Activated effector memory CD4-positive, alpha-beta T cell treated with Interleukin-2 at 50 U/mL for 16 hours (primary cell): ENCODE measurements around the gene TRIM47.
"Not testable (repeated sequence)": the region's sequence is repeated elsewhere in the genome, so short reads cannot be mapped to it uniquely, and the experiment has no call there.

Experiments used
- DNase-seq: peaks from one replicate; pipeline ENCODE4 v3.0.0-alpha.2; 2020

The TRIM47 gene

DNA sequence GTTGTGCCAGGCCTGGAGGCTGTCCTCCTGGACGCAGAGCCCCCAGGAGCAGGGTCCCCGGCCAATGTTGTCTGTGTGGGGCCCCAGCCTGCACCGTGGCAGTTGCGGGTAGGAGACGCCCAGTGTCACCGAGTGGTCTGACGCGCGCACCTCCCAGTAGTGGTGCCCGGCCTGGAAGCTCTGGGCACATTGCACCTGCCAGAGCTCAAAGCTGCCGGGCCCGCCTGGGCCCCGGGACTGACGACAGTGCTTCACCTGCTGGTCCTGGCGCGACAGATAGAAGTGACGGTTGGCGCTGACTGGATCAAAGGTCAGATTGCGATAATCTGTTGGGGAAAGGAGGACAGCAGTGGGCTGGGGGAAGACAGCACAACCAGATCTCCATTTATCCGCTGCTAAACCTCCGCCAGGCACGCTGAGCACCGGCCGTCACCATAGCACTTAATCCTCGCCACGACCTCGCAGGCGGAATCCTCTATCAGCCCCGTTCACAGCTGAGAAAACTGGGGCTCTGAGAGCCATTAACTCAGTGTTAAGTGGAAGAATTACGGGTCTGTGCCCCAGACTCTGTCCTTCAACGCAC lies 12.7 kb upstream of the TRIM47 start:
- no peak for DNase-seq

DNA sequence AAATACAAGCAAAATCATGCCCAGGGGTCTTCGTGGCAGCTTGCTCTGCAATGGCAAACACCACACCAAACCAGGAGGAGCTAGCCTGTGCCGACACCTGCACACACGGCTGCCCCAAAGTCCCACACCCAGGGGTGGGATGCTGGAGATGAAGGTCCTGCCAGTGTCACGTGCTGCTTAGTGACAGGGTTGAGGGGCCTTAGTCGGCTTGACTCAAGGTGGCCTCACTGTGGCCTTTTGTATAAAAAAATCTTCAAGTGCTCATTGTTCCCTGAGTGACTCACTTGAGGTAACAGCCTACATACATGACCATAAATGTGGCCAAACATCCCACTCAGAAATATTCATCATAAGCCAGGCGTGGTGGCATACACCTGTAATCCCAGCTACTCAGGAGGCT lies 11.1 kb upstream of the TRIM47 start:
- no peak for DNase-seq

DNA sequence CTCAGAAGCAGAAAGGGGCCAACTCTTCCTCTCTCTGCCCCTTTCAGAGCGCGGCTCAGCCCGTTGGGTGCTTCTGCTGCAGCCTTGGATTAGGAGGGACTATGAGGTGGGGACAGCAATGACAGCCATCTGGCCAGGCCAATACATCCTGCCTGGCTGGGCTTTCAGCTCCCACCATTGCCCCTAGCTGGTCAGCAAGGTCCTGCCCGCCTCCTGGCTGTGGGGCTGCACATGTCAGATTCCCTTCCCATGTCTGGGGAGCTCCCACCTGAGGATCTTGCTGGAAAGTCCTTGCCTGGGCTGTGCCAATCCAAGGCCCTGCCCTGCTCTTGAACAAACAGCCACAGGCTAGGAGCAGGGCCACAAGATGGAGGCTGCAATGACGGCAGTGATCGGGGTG lies 10.1 kb upstream of the TRIM47 start:
- DNase-seq: no peak

DNA sequence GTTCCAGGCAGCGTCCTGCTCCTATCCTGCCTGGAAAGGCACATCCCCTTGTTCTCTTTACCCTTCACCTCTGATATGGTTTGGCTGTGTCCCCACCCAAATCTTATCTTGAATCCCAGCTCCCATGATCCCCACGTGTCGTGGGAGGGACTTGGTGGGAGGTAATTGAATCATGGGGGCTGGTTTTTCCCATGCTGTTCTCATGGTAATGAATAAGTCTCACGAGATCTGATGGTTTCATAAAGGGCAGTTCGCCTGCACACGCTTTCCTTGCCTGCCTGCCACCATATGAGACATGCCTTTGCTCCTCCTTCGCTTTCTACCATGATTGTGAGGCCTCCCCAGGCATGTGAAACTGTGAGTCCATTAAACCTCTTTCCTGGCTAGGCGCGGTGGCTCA lies 7.5 kb upstream of the TRIM47 start:
- not testable (repeated sequence) for DNase-seq

DNA sequence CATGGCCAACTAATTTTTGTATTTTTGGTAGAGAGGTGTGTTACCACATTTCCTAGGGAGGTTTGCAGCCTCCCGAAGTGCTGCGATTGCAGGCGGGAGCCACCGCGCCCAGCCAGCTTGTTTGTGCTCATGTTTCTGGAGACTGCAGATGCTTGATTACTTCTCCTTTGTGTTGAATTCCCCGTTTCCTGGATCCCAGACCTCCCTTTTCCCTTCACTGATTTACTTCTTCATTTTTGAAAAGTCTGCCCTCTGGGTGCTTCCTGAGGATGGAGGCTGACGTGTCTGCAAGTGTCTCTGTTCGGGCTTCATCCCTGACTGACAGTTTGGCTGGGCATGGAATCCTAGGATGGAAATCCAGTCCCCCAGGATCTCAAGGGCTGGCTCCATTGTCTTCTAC lies 7.0 kb upstream of the TRIM47 start:
- no peak for DNase-seq

DNA sequence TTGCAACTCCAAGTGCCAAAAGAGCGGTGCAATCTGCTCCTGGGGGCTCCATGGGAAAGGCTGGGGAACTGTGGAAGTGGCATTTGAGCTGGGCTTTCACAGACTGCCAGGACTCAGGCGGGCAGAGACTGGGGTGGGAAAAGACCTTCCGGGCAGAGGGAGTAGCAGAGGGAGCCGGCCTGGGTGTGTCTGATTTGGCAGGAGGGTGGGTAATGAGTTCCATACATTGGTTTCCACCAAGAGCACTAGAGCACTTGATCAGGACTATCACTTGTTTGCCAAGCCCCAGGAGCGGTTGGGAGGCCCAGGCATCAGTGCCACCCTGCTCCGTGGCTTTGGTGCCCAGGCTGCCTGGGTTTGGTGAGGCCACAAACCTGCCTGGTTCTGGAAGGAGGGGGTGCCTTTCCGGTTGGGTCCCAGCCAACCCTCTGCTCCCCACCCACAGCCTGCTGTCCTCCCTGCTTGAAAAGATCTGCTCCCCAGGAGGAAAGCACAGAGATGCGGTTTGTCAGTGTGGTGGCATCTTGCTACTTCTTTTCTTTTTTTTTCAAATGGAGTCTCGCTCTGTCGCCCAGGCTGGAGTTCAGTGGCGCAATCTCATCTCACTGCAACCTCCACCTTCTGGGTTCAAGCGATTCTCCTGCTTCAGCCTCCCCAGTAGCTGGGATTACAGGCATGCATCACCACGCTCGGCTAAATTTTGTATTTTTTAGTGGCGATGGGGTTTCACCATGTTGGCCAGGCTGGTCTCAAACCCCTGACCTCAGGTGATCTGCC lies 3.5 kb upstream of the TRIM47 start:
- no peak for DNase-seq

DNA sequence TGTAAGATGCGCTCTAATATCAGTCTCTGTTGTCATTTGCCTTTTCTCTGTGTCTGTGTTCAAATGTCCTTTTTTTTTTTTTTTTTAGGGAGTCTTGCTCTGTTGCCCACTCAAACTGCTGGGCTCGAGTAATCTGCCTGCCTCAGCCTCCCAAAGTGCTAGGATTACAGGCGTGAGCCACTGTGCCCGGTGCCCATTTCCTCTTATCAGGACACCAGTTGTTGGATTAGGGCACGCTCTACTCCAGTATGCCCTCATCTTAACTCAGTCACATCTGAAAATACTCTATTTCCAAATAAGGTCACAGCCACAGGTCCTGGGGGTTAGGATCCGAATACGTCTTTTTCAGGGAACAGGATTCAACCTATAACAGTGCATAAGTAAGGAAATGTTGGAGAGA lies 1.9 kb upstream of the TRIM47 start:
- no peak for DNase-seq

DNA sequence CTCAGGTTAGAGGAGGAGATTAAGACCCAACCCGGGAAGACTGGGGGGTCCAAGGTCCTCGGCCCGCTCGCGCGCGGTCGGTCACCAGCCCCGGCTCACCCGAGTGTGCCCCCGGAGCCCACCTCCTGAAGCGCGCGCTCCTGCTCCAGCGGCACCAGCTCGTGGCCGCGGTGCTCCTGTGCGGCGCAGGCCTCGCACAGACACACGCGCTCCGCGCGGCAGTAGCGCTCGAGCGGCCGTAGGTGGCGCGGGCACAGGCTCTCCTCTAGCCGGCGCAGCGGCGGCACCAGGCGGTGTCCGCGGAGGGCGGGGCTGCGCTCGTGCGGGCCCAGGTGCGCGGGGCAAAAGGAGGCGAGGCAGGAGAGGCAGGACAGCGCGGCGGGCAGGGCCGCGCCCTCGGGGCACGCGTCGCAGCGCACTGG lies 618 bp downstream of the TRIM47 start:
- DNase-seq: peak; percentile 67

DNA sequence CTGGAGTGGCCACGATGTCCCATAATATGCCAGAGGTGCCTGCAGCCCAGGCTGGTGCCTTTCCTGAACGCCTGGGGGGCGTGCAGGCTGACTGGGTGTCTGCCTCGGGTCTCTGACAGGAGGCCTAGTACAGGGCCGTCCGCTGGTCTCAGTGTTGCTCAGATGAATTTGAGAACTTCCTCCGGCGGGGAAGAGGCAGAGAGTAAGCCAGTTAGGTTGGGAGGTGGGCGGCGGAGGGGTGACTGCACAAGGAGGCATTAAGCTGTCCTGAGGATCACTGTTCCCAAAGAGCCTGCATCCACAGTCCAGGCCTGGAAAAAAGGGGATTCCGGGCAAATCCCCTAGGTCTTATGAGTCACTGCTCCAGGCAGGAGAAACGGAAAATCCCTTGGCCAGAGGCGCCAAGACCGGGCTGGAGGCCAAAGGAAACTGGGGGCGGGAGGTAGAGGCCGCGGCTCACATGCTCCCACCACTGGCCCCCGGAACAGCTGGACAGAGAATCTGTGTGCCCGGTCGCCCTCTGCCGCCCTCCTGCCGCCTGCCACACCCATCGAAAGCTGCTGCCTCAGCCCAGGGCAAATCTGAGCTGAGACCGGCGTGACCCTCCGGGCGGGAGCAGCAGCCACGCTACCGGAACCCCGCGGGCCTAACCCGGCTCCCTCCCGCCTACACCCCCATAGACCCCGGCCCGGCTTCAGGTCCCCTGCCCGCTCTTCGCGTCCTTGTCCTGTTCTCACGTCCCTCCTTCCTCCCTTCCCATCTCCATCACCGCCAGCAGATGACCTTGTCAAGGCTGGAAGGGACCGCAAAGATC lies 1.2 kb downstream of the TRIM47 start:
- no peak for DNase-seq

DNA sequence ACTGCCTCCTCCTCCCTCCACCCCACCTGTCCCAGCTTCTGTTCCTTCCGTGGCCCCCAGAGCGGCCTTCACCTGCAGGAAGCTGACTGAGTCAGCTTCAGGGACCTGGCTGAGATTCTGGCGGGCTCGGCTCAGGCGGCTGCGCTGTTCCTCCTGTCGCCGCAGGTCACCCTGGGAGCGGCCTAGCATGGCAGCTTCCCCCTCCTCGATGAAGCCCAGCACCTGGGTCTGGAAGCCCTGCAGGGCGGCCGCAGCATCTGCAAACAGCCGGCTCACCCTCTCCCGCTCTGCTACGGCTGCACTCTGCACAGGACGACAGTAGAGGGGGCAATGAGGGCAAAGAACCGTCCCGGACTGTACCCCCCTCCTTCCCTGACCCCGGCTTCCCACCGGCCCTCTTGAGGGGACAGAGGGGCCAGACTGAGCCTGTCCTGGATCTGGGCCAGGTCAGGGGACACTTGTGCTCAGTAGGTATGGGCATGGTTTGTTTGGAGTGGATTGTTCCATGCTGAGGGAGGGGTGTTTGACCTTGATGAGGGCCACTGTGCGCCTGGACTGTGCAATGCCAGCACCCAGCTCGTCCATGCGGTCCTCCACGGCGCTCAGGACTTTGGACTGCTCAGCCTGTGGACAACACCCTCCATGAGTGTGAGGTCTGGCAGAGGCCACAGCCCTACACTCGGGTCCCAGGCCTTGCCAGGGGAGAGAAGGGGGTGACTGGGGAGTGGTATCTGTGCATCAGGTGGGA lies 2.0 kb downstream of the TRIM47 start:
- DNase-seq: peak; percentile 78

DNA sequence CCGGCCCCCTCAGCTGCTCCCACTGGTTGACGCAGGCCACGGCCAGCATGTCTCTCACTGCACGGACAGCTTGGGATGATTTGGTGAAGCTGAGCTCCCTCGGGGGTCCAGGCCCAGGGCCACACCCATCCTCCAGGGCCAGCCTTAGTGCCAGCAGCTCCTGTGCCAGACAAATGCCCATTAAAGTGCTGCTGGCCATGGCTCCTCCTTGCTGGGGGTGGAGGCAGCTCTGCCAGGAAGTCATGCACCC lies 2.5 kb downstream of the TRIM47 start:
- DNase-seq: no peak

DNA sequence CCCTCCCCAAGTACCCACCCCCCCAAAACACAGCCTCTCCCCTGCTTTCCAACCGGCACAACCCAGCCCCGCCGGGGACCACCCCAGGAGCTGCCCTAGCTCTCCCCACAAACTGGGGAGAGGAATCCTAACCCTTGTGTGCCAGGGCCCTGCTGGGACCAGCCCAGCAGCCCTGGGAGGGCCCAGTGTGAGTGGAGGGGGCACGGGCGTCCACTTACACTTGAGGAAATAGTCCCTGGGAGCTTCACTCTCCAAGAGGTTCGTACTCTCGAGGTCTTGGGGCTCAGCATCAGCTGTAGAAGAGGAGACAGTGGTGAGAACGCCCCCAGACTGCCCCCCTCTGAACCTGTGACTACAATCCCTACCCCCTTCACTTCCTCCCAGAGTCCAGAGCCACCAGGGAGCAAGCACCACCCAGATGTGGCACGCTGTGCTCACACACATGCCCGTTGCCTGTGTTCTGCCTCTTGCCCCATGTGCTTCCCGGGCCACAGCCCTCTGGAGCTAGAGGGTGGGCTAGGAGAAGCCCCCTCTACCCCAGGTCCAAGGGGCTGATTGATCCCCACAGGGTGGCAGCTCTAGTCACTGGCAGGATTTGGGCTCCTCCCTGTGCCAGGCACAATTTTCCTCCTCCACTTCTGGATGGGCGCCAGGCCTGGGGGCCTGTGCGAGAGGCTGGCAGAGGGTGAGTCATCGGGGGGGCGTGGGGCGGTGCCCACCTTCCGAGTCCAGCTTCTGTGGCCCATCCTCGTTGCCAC lies 3.0 kb downstream of the TRIM47 start:
- DNase-seq: no peak

DNA sequence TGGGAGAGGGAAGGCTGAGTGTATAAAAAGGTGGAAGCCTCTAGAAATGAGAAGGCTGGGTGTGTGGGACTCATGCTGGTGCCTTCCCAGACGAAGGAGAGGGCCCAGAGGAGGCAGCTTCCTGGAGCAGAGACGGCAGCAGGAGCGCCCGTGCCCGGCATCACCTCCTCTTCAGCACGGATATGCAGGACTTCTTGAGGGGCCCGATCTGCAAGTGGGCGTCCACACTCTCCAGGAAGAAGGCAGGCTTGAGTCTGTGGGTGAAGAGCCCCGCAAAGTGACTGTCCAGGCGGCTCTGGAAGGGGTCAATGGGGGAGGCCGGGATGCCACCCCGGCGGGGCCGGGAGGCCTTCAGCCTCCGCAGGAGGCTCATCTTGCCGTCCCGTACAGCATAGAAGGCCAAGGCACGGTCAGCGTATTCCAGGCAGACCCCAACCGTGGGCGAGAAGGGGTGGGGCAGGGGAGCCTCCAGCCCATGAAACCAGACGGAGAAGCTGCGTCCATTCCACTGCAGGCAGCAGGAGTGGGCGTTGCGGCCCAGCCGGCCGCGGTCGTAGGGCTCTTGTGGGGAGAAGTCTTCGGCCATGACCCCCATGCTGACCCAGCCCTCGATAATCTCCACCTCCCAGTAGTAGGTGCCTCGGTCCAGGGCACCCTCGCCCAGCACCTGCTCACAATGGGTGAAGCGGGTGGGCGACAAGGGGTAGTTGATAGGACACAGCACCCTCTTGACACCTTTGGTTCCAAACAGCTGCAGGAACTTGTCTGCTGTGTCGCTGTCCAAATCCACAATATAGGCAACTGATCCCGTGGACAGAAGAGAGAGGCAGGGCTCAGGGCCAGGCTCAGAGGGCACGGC lies 3.8 kb downstream of the TRIM47 start:
- no peak for DNase-seq

DNA sequence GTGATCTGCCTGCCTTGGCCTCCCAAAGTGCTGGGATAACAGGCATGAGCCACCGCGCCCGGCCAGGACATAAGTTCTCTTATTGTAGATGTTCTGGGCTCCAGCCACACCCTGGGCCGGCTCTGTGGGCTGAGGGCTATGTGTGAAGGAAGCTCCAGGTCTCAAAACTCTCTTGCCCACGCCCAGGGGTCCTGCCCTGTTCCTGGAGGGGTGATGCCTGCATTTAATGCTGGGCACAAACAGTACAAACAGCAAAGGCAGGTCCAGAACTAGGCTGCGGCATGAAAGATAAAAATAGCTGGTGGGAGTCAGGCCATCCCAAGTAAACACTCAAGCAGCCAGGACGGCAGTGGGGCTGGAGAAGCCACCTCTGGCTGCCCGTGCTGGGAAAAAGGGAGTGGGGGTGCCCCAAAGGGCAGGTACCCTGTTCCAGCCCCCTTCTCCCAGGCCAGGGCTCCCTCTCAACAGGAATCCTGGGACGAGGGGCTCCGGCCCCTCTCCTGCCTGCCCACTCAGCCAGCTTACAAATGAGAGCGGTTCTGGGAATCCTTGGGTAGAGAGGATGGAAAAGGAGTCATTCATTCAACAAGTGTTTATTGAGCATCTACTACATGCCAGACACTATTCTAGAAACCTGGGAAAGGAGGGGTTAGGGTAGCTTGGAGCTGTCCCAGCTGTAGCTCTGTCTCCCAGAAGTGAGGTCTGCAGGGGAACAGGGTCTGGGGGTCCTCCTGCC lies 4.6 kb downstream of the TRIM47 start:
- no peak for DNase-seq

DNA sequence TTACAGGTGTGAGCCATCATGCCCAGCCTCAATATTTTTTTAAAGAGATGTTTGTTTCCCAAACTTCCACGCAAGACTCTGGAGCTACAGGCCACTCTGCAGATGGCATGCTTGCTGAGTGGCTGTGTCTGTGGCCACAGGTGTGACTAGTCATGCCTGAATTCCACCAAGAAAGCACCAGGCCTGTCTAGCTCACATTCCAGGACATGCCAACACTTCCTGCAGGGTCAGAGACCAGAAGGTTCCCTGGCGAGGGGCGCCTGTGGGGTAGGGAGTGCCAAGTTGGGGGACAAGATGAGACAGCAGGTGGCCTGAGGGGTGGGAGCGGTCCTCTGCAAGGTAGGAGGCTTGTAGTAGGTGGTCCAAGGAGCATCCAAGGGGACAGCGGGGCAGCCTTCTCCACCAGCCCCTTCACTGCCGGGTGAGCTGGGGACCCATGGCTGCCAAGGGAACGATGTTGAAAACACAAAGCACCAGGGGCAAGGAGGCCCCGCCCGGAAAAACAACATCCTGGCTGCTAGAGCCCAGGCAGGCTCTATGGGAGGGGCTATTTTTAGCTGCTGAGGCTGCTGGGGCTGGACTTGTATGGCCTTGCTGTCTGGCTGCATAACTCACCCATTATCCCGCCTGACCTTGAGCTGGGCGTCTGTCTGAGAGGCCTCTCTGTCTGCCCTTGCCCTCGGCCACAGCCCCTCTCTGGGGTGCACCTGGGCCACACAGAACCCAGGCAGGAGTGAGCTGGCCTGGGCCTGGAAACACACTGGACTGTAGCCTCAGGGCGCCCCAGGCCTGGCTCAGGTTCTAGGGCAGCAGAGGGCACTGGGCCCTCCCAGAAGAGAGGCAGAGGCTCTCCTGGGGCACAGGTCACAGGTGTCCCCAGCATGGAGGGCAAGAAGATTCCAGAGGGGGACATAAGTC lies 5.7 kb downstream of the TRIM47 start:
- peak; percentile 66 for DNase-seq

DNA sequence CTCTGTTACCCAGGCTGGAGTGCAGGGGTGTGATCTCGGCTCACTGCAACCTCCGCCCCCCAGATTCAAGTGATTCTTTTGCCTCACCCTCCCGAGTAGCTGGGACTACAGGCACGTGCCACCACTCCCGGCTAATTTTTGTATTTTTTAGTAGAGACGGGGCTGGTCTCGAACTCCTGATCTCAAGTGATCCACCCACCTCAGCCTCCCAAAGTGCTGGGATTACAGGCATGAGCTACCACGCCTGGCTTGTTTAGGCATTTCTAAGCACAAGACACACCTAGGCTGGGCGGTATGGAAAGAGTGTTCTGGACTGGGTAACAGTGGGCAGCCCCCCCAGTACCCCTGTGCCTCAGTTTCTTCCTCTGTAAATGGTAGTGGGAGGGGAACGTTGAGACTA lies 8.2 kb downstream of the TRIM47 start:
- not testable (repeated sequence) for DNase-seq

DNA sequence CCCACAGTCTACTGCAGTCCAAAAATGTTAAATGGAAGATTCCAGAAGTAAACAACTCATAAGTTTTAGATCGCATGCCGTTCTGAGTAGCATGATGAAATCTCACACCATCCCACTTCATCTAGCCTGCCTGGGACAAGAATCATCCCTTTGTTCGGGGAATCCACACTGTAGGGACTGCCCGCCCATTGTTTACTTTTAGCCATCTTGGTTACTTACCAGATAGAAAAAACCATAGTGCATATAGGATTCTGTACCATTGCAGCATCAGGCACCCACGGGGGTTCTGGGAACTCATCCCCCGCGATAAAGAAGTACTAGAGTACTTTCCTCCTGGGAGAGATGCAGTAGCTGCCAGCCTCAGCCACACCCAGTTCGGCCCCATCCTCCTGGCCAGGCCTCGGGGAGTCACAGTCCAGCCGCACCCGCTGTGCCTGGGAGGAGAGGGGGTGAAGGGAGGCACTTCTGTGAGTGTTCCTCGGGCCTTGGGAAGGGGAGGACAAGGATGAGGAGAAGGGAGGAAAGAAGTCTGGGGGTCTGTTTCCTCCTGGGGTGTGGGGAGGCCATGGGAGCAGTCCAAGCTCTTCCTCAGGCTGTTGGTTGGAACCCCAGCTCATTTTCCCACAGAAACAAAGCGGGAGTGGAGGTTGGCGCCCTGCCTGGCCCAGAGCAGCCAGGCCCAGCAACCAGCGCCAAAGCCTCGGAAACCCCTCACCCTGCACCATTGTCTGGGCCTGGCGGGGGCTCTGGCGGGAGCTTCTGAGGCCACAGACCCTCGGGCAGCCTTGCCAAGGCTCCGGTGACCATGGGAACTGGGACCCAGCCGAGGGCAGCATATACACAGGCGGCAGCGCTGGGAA lies 8.9 kb downstream of the TRIM47 start:
- no peak for DNase-seq

DNA sequence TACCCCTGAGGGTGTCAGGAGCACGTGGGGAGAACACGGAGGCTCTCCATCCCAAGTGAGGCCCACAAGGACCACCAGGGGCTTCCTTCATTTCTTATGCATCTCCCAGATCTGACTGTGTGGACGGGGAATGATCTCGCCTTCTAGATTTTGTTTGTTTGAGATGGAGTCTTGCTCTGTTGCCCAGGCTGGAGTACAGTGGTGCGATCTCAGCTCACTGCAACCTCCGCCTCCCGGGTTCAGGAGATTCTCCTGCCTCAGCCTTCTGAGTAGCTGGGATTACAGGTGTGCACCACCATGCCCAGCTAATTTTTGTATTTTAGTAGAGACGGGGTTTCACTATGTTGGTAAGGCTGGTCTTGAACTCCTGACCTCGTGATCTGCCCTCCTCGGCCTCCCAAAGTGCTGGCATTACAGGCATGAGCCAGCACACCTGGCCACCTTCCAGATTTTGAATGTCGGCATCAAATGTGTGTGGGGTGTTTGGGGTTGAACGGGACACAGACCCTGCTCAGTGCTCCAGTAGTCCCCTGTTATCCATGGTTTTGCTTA lies 9.6 kb downstream of the TRIM47 start:
- DNase-seq: not testable (repeated sequence)
